Ramos (cell line): ENCODE measurements around the gene RUNDC1.
"Not testable (repeated sequence)": the region's sequence is repeated elsewhere in the genome, so short reads cannot be mapped to it uniquely, and the experiment has no call there.

ENCODE experiments used
- in situ Hi-C: fragments of 300-500 bp; cut with MboI; formaldehyde crosslinking; loops from one replicate; pipeline ENCODE4 v1.14.3; 2022; ENCODE audit warnings: low sequenced_read_pairs; ENCODE audit not compliant: unreplicated experiment

Gene RUNDC1

DNA sequence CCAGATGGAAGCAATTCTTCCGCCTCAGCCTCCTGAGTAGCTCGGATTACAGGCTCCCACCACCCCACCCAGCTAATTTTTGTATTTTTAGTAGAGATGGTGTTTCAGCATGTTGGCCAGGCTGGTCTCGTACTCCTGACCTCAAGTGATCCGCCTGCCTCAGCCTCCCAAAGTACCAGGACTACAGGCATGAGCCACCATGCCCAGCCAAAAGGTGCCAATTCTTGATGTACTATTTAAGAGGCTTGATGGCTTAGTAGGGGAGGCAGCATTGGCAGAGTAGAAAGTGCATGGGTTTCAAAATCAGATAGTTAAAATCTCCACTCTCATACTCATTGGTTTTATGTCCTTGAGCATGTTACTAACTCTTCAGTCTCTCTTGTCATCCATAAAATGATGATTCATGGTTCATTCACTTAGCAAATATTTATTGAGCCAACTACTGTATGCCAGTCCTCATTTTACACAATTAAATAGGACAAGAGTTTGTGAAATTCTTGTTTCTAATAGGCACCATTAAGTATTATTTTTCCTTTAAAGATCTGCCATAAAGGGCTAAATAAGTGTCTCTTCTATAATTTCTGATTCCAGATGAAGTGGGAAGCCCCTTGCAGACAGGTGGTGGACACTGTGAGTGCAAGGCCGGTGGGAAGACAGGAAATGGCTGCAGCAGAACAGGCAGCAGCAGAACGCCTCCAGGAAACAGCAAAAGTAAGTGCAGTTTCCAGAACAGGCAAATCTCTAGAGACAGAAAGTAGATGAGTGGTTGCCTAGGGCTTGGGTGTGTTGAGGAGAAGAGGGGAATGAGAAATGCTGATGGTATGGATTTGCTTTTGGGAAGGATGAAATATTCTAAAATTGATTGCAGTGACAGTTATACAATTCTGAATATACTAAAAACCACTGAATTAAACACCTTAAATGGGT is 9.6 kb downstream of the RUNDC1 start:
- in situ Hi-C loops, result loop anchor here (10.0 kb wide), 1 partner anchor 415 kb away; the partner anchor contains the start of gene PSMC3IP

DNA sequence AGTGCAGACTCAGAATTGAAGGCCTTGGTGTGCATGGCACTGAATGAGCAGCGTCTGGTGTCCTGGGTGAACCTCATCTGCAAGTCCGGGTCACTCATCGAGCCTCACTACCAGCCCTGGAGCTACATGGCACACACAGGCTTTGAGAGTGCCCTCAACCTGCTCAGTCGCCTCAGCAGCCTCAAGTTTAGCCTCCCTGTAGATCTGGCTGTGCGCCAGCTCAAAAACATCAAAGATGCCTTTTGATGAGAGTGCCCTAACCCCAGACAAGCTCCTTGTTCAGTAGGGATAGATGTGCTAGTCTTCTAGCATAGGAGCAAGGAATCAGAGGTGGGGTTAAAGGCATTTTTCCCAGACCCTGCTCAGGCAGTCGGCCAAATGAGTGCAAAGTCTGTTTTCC is 11.1 kb downstream of the RUNDC1 start:
- in situ Hi-C loops, result no loop called here

- in situ Hi-C loops, result no loop called here
These were observed 12.5 kb downstream of the RUNDC1 start for GRCh38 chr17:42992872-42993271.

DNA sequence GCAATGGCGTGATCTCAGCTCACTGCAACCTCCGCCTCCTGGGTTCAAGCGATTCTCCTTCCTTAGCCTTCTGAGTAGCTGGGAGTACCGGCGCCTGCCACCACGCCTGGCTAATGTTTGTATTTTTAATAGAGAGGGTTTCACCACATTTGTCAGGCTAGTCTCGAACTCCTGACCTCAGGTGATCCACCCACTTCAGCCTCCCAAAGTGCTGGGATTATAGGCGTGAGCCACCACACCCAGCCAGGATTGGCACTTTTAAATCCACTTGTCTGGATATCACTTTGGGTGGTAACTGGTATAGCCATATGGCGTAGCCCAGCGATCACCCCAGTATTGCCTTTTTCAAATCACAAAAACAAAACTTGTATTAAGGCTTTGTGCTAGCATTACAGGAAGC is 13.5 kb downstream of the RUNDC1 start:
- in situ Hi-C loops, result not testable (repeated sequence)

DNA sequence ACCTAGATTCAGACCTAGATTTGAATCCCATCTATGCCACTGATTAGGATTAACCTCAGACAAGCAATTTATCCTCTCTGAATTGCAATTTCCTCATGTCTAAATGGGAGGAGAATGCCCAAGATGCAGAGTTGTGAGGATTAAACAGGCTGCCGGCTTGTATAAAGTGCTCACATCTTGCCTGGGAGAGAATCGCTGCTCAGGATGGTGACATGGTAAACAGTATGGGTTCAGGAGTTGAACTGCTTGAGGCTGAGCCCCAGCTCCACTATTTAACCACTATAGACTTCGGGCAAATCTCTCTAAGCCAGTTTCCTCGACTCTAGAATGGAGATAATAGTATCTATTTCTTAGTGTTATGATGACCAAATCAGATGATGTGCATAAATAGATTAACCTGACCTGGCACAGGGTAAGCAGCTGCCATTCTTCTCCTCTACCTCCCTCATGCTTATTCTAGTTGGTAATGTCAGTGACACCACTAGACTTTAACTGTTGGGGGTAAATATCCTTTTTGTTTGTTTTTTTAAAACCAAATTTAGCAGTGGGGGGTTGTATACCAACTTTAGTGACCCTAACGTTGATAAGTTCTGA is 17.1 kb downstream of the RUNDC1 start:
- in situ Hi-C loops, result no loop called here

- in situ Hi-C loops, result no loop called here
These were observed 17.9 kb downstream of the RUNDC1 start, which contains the start of gene RPL27 for GRCh38 chr17:42997984-42998938. RPL27 (plus strand) TSS chr17:42998419; CDS start chr17:42998751, 332 bp downstream.

DNA sequence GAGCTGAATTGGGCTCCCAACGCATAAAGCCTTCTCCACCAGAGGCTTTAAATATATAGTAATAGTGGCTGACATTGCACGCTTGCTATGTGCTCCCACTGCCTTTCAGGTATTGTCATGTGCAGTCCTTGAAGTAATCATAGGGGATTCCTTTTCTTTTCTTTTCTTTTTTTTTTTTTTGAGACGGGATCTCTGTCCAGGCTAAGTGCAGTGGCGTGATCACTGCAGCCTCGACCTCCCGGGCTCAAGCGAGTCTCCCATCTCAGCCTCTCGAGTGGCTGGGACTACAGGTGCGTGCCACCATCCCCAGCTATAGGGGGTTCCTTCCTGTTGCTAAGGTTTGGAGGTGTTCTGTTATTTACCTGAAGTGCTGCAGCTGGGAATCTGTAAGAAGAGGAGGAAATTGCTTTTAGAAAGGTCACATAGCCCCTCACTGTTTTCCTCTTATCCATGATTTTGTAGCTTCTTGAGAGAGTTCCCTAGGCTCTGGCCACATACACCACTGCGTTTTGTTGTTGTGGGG is 18.7 kb downstream of the RUNDC1 start:
- in situ Hi-C loops, result no loop called here

DNA sequence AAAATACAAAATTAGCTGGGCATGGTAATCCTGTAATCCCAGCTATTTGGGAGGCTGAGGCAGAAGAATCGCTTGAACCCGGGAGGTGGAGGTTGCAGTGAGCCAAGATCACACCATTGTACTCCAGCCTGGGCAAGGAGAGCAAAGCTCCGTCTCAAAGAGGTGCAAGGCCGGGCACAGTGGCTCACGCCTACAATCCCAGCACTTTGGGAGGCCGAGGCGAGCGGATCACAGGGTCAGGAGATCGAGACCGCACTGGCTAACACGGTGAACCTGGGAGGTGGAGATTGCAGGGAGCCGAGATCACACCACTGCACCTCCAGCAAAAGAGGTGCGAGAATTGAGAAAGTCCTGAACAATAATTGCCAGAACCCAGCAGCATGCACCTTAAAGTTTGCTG is 20.5 kb downstream of the RUNDC1 start:
- in situ Hi-C loops, result loop anchor here (5.0 kb wide), 1 partner anchor 336 kb away; no protein-coding TSS in a partner anchor

DNA sequence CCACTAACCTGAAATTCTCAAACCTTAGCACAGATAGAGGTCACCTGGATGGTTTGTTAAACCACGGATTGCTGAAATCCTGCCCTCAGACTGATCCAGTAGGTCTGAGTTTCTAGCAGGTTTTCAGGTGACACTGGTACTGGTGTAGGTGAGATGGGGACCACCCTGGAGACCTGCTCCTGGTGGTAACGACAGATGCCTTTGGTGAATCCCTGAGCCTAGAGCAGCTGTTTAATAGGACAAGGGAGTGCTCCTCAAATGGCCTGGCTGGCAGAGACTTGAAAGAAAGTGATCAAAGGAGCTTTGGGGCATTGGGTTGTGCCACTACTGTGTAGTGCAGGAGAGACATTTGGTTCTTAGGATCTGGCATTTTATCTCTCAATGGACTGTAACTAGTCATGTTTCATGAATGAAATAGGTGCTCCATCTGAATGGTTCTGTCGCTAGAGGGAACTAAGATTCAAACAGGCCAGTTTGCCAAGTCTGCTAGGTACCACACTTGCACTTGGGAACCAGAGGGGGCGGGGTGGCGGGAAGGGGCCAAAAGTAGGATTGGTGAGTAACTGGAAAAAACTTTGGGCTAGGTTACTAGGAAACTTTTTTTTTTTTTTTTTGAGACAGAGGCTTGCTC is 23.3 kb downstream of the RUNDC1 start:
- in situ Hi-C loops, result loop anchor here (5.0 kb wide), 1 partner anchor 334 kb away; no protein-coding TSS in a partner anchor

DNA sequence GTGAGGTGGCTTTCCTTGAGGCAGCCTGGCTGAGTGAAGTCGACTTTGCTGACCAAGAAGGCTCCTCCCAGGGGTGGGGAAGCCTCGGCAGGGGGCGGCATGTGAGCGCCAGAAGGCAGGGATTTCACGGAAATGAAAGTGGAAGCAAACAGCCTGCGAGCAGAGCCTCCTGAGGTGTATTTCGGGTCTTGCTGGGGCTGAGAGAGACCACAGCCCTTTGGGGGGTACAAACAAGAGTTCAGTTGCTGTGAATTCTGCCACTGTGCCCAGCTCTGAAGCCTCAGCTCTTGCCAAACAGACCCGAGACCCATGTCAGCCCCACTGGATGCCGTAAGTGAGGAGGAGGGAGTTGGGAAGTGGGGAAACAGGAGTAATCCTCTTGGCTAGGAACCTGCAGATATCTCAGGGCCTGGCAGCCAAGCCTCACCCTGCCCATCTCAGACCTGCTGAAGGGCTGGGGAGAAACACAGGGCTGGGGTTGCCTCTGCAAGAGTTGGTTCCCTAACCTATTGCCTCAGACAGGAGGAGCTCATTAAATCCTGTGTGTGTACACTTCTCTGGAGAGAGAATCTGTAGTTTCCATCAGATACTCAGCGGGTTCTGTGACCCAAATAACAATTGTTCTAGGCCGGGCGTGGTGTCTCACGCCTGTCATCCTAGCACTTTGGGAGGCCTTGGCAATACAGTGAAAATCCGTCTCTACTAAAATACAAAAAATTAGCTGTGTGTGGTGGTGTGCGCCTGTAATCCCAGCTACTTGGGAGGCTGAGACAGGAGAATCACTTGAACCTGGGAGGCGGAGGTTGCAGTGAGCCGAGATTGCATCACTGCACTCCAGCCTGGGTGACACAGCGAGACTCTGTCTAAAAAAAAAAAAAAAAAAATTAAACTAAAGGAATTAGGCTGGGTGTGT is 26.5 kb downstream of the RUNDC1 start, which contains the start of gene IFI35:
Gene IFI35, plus strand, starts transcription at position 146 of the 913 bp plus-strand sequence. Its CDS starts 164 bp downstream, at position 310.
- in situ Hi-C loops, result no loop called here

DNA sequence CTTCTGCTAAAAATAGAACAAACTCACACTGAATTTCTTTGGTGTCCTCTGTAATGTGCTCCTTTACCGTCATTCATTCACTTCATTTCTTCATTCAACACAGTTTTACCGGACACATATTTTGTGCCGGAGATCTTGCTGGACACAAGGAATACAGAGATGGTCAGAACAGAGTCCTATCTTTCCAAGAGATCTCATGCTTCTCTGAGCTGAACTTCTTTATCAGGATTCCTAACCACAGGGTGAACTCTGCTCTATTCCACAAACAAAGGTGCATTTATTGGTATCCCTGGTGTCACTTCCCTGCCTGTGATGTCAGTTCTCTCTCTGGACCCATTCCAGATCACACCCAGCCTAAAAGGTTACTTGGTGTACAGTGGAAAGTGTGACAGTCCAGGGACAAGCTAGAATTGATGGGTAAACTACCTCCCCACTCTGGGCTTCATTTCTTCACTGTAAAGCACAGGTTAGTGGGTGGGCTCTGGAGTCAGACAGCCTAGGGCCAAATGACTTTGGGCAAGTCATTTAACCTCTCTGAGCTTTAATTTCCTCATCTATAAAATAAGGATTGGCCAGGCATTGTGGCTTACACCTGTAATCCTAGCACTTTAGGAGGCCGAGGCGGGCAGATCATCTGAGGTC is 30.4 kb downstream of the RUNDC1 start:
- in situ Hi-C loops, result no loop called here

- in situ Hi-C loops, result no loop called here
These were observed 31.5 kb downstream of the RUNDC1 start for GRCh38 chr17:43011728-43012472.

- in situ Hi-C loops, result no loop called here
These were observed 32.9 kb downstream of the RUNDC1 start for GRCh38 chr17:43013296-43013695.

DNA sequence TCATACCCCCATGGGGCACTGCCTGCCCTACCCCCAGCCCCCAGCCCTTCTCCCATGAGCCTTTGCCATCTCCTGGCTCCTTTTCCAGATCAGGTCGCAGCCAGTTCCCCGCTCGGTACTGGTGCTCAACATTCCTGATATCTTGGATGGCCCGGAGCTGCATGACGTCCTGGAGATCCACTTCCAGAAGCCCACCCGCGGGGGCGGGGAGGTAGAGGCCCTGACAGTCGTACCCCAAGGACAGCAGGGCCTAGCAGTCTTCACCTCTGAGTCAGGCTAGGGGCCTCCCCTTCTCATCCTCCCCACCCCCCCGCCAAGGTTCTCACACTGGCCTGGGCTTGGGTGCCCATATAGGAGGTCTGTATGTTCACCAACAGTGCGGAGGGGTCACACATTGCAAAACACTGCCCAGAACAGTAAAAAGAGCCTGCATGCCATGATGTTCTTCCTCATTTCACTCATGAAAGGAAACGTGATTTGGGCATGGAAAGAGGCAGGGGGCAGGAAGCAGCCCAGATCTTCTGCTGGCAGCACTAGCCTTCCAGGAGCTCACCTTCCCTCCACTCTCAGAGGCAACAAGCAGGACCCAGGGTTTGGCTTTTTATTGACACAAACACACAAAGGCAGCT is 33.8 kb downstream of the RUNDC1 start:
- in situ Hi-C loops, result no loop called here

DNA sequence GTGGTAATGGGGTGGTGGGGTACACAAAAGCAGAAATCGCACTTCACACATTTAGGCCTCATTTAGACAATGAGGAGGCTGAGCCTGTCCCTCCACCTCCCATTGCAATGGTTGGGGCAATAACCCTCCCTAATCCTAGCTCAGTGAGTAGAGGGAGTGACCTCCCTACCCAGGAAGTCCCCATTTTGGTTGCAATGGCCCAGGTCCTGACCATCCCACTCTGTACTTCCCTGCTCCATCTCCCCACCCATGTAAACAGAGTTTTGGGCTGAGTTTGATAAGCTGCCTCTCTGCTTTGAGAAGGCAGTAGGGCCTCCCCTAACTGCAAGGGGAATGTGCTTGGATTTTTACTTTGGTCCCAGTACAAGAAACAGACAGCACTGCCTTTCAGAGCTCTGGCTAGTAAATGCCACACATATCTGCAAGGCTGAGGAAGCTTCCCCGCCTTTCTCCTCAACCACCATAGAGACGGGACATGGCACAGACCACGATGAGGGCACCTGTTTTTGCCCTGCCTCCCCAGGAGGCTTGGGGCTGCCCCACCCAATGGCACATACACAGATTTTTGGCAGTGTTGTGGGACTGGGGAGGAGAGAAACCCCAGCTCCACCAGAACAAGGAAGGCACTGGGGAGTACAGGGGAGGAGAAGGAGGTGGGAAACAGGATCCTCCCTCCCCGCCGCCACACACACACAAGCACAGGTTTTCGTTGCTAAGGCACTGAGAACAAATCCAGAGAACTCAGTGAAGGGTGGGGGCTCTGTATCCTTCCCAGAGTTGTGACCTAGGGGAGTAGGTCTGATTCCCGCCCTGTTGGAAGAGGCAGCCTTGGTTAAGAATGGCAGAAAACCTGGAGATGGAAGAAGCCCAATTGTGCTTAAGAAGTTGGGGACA is 34.5 kb downstream of the RUNDC1 start:
- in situ Hi-C loops, result no loop called here

DNA sequence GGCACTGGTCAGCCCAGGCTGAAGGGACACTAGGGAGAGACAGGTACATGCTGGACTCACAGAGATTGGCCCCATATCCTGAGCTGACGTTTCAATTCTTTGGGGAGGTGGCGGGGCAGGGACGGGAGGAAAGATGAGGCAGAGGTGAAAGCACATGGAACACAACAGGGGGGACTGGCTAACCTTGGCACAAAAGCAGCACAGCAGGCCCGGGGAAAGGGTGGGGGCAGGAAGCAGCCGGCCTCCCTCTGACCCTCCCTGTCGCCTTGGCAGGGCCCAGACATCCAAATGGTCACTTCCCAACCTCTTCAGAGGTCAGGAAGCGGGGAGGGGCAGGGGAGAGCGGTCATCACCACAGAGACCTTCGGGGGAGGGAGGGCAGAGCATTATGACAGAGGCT is 35.2 kb downstream of the RUNDC1 start:
- in situ Hi-C loops, result no loop called here
